Fibroblast of pulmonary artery (primary cell): Measurements from ENCODE around the gene AGXT2.

Experiments
- DNase-seq: peaks from one replicate; pipeline ENCODE4 v3.0.0-alpha.2; 2010; ENCODE audit warnings: low read depth
- H3K4me3 ChIP-seq: replicated peaks from 2 replicates; pipeline ENCODE4 v1.5.1; 2011; ENCODE audit warnings: low read depth, mild to moderate bottlenecking, control low read depth, low read length, moderate library complexity
- TF ChIP-seq, protein P1 (sequence below): IDR thresholded peaks from 2 replicates; pipeline ENCODE4 v1.5.1; 2011; ENCODE audit warnings: mild to moderate bottlenecking, control low read depth, low read length, inconsistent platforms; ENCODE audit errors: missing control alignments

AGXT2 gene

GRCh38 chr5:35009657-35010056, 38.1 kb downstream of the AGXT2 start:
- TF ChIP-seq, protein P1, sequence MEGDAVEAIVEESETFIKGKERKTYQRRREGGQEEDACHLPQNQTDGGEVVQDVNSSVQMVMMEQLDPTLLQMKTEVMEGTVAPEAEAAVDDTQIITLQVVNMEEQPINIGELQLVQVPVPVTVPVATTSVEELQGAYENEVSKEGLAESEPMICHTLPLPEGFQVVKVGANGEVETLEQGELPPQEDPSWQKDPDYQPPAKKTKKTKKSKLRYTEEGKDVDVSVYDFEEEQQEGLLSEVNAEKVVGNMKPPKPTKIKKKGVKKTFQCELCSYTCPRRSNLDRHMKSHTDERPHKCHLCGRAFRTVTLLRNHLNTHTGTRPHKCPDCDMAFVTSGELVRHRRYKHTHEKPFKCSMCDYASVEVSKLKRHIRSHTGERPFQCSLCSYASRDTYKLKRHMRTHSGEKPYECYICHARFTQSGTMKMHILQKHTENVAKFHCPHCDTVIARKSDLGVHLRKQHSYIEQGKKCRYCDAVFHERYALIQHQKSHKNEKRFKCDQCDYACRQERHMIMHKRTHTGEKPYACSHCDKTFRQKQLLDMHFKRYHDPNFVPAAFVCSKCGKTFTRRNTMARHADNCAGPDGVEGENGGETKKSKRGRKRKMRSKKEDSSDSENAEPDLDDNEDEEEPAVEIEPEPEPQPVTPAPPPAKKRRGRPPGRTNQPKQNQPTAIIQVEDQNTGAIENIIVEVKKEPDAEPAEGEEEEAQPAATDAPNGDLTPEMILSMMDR = no peak
- DNase-seq = peak; percentile 28
- H3K4me3 ChIP-seq = no peak overlapping the region

- TF ChIP-seq, protein P1 = no peak
- DNase-seq = no peak
- H3K4me3 ChIP-seq = no peak overlapping the region
Measured at GRCh38 chr5:35009019-35009418, 38.7 kb downstream of the AGXT2 start.

DNA sequence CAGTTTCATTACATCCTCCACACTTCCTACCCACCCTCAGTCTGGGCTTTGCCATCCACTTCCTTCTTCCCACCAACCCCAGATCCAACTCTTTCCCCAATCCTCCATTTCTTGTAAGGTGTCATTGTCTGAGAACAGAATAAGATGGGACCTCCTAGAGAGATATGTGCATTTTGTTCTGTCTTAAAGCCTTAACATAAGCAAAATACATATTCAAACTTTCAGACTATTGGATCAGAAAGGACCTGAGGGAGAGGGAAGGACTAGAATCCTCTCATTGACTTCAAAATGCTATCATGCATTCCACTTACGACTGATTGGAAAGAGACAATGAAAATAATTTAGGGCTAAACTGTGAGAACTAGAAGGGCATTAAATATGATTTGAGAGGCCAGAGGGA, 43.0 kb downstream of the AGXT2 start:
- no peak for DNase-seq
- no peak overlapping the region for H3K4me3 ChIP-seq
- TF ChIP-seq, protein P1 = no peak

DNA sequence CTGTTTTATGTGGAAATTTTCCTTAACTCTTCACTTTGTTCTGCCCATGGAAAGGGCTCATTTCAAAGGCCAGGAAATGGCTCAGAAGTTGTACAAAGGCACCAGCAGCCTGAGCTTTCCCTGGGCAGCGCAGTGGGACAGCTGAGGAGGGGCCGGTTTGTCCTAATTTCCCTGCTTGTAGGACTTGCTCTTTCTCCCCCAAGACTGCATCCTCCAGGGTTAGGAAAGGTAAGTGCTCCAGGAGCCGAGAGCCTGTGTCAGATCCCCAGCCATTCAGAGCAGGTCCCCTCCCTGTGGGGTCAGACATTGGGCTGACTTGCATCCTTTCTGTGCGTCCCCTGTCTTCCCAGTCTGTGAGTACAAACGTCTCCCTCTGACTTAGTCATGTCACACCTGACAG, 43.5 kb downstream of the AGXT2 start:
- TF ChIP-seq, protein P1 = no peak
- DNase-seq = no peak
- no peak overlapping the region for H3K4me3 ChIP-seq

DNA sequence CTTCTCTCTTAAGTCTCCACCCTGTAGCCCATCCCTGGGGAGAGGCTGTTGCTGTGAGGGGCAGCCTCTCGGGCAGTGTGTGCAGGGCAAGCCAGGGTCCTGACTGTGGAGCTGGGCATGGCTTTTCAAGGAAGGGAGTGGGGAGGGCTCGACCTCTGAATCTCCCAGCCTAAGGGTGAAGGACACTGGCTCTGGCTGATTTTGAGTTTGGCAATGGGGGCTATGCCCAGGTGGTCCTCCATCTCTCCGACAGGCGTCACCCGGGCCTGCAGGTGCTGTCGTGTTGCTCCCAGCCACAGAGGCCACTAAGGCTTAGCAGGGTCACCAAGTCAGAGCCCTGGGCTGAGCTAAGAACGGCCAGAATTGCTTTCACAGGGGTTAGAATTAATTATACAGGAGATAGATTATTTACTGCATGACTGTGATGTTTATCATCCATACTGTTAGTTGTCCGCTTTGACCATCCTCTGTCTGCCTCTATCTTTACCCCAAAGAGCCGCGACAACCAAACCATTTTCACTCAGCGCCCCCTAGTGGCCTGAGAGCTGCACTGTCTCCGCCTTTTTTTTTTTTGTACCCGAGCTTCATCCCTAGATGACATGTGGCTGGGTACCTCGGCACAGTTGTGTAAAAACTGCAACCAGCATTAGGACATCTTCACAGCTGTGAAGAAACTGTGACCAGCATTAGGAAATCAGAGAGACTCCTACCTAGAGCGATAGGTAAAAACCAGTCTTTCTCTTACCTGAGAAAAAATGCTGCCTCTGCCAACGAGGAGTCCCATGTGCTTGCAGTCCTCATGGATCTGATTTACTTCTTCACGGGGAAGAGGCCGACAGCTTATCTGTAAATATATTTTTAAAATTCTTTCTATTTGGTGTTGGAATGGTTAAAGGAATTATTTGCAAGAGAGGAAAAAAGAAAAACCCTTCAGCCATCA, 44.5 kb downstream of the AGXT2 start:
- TF ChIP-seq, protein P1 = peak; percentile 96
- no peak overlapping the region for H3K4me3 ChIP-seq
- peak; percentile 62 for DNase-seq

GRCh38 chr5:35002459-35002858, 45.3 kb downstream of the AGXT2 start:
- TF ChIP-seq, protein P1 = no peak
- H3K4me3 ChIP-seq = no peak overlapping the region
- no peak for DNase-seq
